NB4 (cell line): ENCODE results near the gene STK10.

Source experiments
- DNase-seq: peaks from one replicate; pipeline ENCODE4 v3.0.0; 2010; ENCODE audit warnings: low read depth
- H3K4me3 ChIP-seq: one replicate; pipeline ENCODE4 v1.5.1; 2011; ENCODE audit warnings: mild to moderate bottlenecking, low read depth, low read length, moderate library complexity
- CTCF ChIP-seq: IDR thresholded peaks from one replicate; pipeline ENCODE4 v1.5.1; 2012; ENCODE audit warnings: low read depth, low read length
- MYC ChIP-seq: IDR thresholded peaks from 2 replicates; pipeline ENCODE4 v1.6.1; 2011; ENCODE audit warnings: low read depth, low read length
- POLR2A ChIP-seq: IDR thresholded peaks from 2 replicates; pipeline ENCODE4 v1.6.1; 2011; ENCODE audit warnings: mild to moderate bottlenecking; ENCODE audit not compliant: insufficient read length; ENCODE audit errors: extremely low read depth
- TF ChIP-seq, protein P1 (sequence below): IDR thresholded peaks from 2 replicates; pipeline ENCODE4 v1.6.1; 2011; ENCODE audit warnings: low read depth, low read length

STK10 gene

DNA sequence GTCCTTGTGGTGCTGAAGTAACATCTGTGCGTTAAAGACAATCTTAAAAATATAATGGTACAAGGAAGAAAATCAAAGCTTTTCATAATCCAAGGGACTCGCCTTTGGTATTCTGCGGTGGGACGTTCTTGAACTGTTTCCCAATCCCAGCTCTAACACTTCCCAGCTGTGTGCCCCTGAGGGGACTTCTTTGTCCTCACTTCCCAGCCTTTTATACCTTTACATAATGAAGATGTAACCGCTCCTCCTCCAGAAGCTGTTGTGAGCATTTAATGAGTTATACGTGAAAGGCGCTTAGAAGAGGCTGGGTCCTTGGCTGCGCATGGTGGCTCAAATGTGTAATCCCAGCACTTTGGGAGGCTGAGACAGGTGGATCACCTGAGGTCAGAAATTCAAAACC lies 16.9 kb downstream of the STK10 start:
- TF ChIP-seq POLR2A (no peak), CTCF (no peak), MYC (no peak)
- TF ChIP-seq, protein P1, sequence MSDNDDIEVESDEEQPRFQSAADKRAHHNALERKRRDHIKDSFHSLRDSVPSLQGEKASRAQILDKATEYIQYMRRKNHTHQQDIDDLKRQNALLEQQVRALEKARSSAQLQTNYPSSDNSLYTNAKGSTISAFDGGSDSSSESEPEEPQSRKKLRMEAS: no peak
- H3K4me3 ChIP-seq: no peak overlapping the region
- DNase-seq: no peak

DNA sequence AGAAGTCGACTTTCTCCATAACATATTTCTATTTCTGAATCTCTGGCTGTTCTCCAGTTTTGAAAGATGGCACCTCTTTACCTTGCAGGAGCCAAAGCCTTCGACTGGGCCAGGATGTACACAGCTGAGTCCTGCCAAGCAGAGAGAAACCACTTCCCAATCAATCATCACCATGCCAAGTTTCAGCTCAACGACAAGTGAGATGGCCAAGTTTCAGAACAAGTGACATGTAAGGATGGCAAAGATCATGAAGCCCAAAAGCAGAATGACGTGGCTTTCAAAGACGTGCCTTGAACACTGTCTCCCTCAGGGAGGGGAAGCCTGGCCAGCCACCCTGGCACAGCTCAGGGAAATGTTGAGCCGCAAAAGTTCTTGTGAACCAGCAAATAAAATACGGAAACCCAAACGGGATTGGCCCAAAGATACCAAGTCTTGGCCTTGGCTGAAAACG lies 17.7 kb downstream of the STK10 start:
- DNase-seq: no peak
- no peak overlapping the region for H3K4me3 ChIP-seq
- no peak for TF ChIP-seq MYC
- TF ChIP-seq, protein P1: no peak
- TF ChIP-seq CTCF: no peak
- TF ChIP-seq POLR2A: no peak

DNA sequence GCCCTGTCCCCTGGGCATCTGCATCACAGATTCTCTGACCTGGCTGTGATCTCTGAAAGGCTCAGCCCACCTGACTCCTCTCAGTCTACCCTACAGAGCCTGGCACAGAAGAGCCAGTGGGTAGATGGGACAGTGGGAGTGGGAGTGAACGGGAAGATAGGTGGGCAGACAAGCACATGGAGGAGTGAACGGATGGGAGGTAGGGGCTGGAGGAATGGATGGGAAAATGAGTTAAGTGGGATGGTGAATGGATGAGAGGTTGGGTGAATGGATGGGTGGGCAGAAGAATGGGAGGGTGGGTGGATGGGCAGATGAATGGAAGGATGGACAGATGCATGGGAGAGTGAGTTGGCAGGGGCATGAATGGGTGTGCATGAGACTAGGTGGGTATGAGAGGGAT lies 18.8 kb downstream of the STK10 start:
- no peak for DNase-seq

DNA sequence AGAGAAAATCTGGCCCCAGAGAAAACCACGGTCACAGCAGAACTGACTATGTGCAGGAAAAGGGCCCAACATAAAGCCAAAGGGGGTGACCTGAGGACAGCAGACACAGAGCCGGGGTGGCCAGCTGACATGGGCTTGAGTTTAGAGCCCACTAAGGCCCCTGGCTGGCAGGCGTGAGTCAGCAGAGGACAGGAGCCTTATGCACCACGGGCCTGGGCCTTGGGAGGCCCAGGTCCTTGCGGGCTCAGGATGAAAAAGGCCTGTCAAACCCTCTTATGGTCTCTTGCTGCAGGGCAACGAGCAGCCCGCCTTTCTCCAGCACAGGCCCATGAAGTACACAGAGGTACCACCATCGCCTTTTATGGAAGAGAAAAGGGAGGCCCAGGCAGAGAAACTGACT lies 19.7 kb downstream of the STK10 start:
- DNase-seq: no peak
- no peak overlapping the region for H3K4me3 ChIP-seq
- TF ChIP-seq MYC (no peak), POLR2A (no peak), CTCF (no peak)
- TF ChIP-seq, protein P1: no peak

More for the DNA sequence above, 18.8 kb downstream of the STK10 start:
- no peak overlapping the region for H3K4me3 ChIP-seq
- TF ChIP-seq, protein P1: no peak
- TF ChIP-seq POLR2A (no peak), CTCF (no peak), MYC (no peak)

DNA sequence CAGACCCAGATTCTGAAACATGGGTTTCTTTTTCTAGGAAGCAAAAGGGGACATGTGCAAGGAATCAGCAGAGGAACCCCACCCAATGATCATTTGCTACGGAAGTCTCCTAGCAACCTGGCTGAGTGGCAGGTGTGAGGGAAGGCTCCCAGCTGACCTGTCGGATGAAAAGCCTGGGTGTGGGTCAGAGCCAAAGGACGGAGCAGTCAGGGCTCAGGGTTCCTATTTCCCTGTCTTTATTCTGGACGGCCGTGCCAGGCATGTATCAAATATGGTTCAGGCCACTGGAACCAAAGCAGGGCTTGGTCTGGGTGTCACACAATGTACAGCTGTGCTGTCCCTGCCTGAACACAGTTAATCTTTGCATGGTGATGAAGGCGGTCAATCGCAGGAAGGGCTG lies 20.1 kb downstream of the STK10 start:
- TF ChIP-seq, protein P1: no peak
- TF ChIP-seq POLR2A: no peak
- TF ChIP-seq CTCF: no peak
- no peak for TF ChIP-seq MYC
- DNase-seq: no peak
- H3K4me3 ChIP-seq: no peak overlapping the region
